Measurements from ENCODE around the gene LPCAT1. TPM values are rescaled to one million over a fixed set of nuclear protein-coding genes. Genes with fewer than 3 reads are reported as not detected.
A peak's percentile ranks its signal among the peaks of the same experiment; 100 is the strongest.

The LPCAT1 gene
- total and polyA plus RNA-seq, 2 of the 4 experiments (the other 2 are of a cell fraction), result 17.7 to 33.6 TPM

DNA sequence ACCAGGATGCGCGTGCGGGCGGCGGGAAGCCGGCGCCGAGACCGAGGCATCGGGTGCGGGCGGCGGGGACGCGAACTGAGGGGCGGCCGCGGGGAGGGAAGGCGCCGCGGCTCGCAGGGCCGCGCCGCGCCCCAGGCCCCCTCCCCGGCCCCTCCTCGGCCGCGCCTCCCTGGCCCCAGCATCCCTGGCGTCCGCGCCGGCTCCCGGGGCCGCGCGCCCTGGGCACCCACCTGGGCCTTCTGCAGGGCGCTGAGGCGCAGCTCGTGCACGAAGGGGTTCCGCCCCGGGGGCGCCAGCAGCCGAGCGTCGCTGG, 324 bp downstream of the LPCAT1 start:
- peak overlapping the region; percentile 99 for H3K4me3 ChIP-seq (ENCODE audit: insufficient read depth, low read depth, low read length)
- peak overlapping the region; percentile 83 for H3K9ac ChIP-seq (ENCODE audit: low read depth, low read length)
- 0% methylated on average over 33 of the region's 48 CpGs; no CpG with 5 or more reads in 1 of the 2 experiments for WGBS, 2 experiments (ENCODE audit: extremely low coverage in 2 of 2, insufficient read length in 1 of 2)
- intact Hi-C loops (cut with micrococcal nuclease) (loop anchor here (5.0 kb wide), 2 partner anchors 46 to 119 kb away; no protein-coding TSS in a partner anchor), in situ Hi-C loops (cut with MboI; ENCODE audit: low sequenced_read_pairs) (no loop called here), dilution Hi-C loops (cut with HindIII; ENCODE audit: low sequenced_read_pairs, unreplicated experiment) (no loop called here)
- H3K9me1 ChIP-seq (ENCODE audit: insufficient read depth, low read length), result peaks cover 10% of the 10 kb centered on the region; the same call in 1 of the 2 replicates
- H2BK5ac ChIP-seq (ENCODE audit: low read depth, low read length, poor library complexity, severe bottlenecking), result peak overlapping the region; percentile 75
- no peak overlapping the region for H3K14ac ChIP-seq (replicated peaks; ENCODE audit: low read depth, low read length)
- no peak for DNase-seq
- H3K4me2 ChIP-seq (ENCODE audit: low read depth, low read length), result no peak overlapping the region
- no peak overlapping the region for H3K56ac ChIP-seq (ENCODE audit: extremely low read depth, insufficient read depth, low read length)
- H2AK5ac ChIP-seq (ENCODE audit: low read depth, low read length), result no peak overlapping the region
- H3K9me3 ChIP-seq (ENCODE audit: control insufficient read depth, insufficient read depth, low read length), result no peaks in the 10 kb centered on the region
- H3K18ac ChIP-seq (ENCODE audit: low read depth, low read length), result no peak overlapping the region; the same call in 1 of the 2 replicates
- no peak overlapping the region for H3K4ac ChIP-seq (ENCODE audit: low read depth, low read length)
- H2BK20ac ChIP-seq (ENCODE audit: low read depth, low read length), result no peak overlapping the region
- peak overlapping the region; percentile 84 for H3K27ac ChIP-seq (ENCODE audit: insufficient read depth, low read length)
- no peak overlapping the region for H4K8ac ChIP-seq (ENCODE audit: low read depth in 2 of 2, low read length in 2 of 2)
- H4K20me1 ChIP-seq (ENCODE audit: insufficient read depth, low read length), result peaks cover 41% of the 10 kb centered on the region
- no peak overlapping the region for H2BK120ac ChIP-seq (ENCODE audit: low read depth, low read length)
- POLR2A ChIA-PET (ENCODE audit: unreplicated experiment), result no interaction called here
- H2BK15ac ChIP-seq (ENCODE audit: low read depth, low read length), result no peak overlapping the region
- no peak overlapping the region for H4K91ac ChIP-seq (ENCODE audit: insufficient read depth, low read depth, low read length)
- ATAC-seq (ENCODE audit: low read depth), result peak; percentile 33
- no peak overlapping the region for H4K5ac ChIP-seq (ENCODE audit: low read depth, low read length)
- TF ChIP-seq SMC3 (IDR thresholded peaks at IDR 0.05; ENCODE audit: low read depth, low read length), result no peak
- TF ChIP-seq MAFK (IDR thresholded peaks at IDR 0.05; ENCODE audit: low read depth, low read length), result no peak
- no peak for TF ChIP-seq CHD1 (IDR thresholded peaks at IDR 0.05; ENCODE audit: low read depth, low read length)
- TF ChIP-seq BHLHE40 (IDR thresholded peaks at IDR 0.05; ENCODE audit: low read depth, low read length), result no peak
- TF ChIP-seq RFX5 (IDR thresholded peaks at IDR 0.05; ENCODE audit: low read depth, low read length), result no peak
- no peak for TF ChIP-seq RCOR1 (IDR thresholded peaks at IDR 0.05; ENCODE audit: insufficient replicate concordance, low read length)
- no peak for TF ChIP-seq NFE2L2 (IDR thresholded peaks at IDR 0.05; ENCODE audit: low read depth, low read length)
- no peak for TF ChIP-seq RAD21 (IDR thresholded peaks at IDR 0.05; ENCODE audit: low read length)
- no peak for TF ChIP-seq MXI1 (IDR thresholded peaks at IDR 0.05; ENCODE audit: borderline replicate concordance, low read depth, low read length)
- TF ChIP-seq, protein P1, sequence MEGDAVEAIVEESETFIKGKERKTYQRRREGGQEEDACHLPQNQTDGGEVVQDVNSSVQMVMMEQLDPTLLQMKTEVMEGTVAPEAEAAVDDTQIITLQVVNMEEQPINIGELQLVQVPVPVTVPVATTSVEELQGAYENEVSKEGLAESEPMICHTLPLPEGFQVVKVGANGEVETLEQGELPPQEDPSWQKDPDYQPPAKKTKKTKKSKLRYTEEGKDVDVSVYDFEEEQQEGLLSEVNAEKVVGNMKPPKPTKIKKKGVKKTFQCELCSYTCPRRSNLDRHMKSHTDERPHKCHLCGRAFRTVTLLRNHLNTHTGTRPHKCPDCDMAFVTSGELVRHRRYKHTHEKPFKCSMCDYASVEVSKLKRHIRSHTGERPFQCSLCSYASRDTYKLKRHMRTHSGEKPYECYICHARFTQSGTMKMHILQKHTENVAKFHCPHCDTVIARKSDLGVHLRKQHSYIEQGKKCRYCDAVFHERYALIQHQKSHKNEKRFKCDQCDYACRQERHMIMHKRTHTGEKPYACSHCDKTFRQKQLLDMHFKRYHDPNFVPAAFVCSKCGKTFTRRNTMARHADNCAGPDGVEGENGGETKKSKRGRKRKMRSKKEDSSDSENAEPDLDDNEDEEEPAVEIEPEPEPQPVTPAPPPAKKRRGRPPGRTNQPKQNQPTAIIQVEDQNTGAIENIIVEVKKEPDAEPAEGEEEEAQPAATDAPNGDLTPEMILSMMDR (conservative IDR thresholded peaks at IDR 0.05; ENCODE audit: low read depth, low read length), result no peak
- TF ChIP-seq MAZ (IDR thresholded peaks at IDR 0.05; ENCODE audit: borderline replicate concordance, low read depth, low read length), result no peak
- TF ChIP-seq, protein P2, sequence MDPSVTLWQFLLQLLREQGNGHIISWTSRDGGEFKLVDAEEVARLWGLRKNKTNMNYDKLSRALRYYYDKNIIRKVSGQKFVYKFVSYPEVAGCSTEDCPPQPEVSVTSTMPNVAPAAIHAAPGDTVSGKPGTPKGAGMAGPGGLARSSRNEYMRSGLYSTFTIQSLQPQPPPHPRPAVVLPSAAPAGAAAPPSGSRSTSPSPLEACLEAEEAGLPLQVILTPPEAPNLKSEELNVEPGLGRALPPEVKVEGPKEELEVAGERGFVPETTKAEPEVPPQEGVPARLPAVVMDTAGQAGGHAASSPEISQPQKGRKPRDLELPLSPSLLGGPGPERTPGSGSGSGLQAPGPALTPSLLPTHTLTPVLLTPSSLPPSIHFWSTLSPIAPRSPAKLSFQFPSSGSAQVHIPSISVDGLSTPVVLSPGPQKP (IDR thresholded peaks at IDR 0.05; ENCODE audit: borderline replicate concordance, low read depth, low read length), result no peak
- TF ChIP-seq CEBPB (IDR thresholded peaks at IDR 0.05; ENCODE audit: low read depth, low read length), result no peak
- TF ChIP-seq, protein P3, sequence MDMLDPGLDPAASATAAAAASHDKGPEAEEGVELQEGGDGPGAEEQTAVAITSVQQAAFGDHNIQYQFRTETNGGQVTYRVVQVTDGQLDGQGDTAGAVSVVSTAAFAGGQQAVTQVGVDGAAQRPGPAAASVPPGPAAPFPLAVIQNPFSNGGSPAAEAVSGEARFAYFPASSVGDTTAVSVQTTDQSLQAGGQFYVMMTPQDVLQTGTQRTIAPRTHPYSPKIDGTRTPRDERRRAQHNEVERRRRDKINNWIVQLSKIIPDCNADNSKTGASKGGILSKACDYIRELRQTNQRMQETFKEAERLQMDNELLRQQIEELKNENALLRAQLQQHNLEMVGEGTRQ (IDR thresholded peaks at IDR 0.05; ENCODE audit: low read depth, low read length), result no peak
- TF ChIP-seq POLR2A (IDR thresholded peaks at IDR 0.05; ENCODE audit: low read depth, low read length), result no peak
- TF ChIP-seq FOS (IDR thresholded peaks at IDR 0.05; ENCODE audit: low read depth, low read length), result no peak
- peak overlapping the region; percentile 93 for H2AFZ ChIP-seq (replicated peaks; ENCODE audit: low read length, poor library complexity)
- H3K27me3 ChIP-seq (ENCODE audit: control insufficient read depth, insufficient read depth, low read length), result peaks cover 6% of the 10 kb centered on the region; the same call in 1 of the 2 replicates
- BruUV-seq (replicated peaks), result no TSS peak
- peak overlapping the region; percentile 95 for H2AK9ac ChIP-seq (replicated peaks; ENCODE audit: low read depth, low read length, poor library complexity)
- H3K23ac ChIP-seq (ENCODE audit: low read depth, low read length), result no peak overlapping the region
- H3K4me1 ChIP-seq (ENCODE audit: control insufficient read depth, insufficient read depth, low read length), result peaks cover 9% of the 10 kb centered on the region
- H3K36me3 ChIP-seq (ENCODE audit: control insufficient read depth, insufficient read depth, low read length), result peaks cover 20% of the 10 kb centered on the region
- H3K79me1 ChIP-seq (ENCODE audit: low read depth in 1 of 2, low read length in 2 of 2), result peaks cover 11 to 40% of the 10 kb centered on the region in 2 experiments; a peak in 3 of 4 replicates
- CTCF ChIA-PET, result interaction anchor here (0.6 kb wide), 1 partner anchor 488 kb away, joined by 3 read pairs; no protein-coding TSS in a partner anchor

Data from IMR-90 (cell line).